ENCODE results near the gene PBX2.

- TF ChIP-seq, protein P1, sequence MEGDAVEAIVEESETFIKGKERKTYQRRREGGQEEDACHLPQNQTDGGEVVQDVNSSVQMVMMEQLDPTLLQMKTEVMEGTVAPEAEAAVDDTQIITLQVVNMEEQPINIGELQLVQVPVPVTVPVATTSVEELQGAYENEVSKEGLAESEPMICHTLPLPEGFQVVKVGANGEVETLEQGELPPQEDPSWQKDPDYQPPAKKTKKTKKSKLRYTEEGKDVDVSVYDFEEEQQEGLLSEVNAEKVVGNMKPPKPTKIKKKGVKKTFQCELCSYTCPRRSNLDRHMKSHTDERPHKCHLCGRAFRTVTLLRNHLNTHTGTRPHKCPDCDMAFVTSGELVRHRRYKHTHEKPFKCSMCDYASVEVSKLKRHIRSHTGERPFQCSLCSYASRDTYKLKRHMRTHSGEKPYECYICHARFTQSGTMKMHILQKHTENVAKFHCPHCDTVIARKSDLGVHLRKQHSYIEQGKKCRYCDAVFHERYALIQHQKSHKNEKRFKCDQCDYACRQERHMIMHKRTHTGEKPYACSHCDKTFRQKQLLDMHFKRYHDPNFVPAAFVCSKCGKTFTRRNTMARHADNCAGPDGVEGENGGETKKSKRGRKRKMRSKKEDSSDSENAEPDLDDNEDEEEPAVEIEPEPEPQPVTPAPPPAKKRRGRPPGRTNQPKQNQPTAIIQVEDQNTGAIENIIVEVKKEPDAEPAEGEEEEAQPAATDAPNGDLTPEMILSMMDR (IDR thresholded peaks at IDR 0.05), result no peak
- TF ChIP-seq POLR2AphosphoS5 (IDR thresholded peaks at IDR 0.05) (no peak), POLR2A (IDR thresholded peaks at IDR 0.05; ENCODE audit: low read depth) (no peak)
These were observed 23.5 kb downstream of the PBX2 start for GRCh38 chr6:32166411-32167061.
